GM12878 (cell line): ENCODE data around the gene SHROOM3.

Experiments used
- MAX ChIP-seq: IDR thresholded peaks from 2 replicates; pipeline ENCODE4 v1.6.1; 2012; ENCODE audit warnings: low read depth, low read length, improper control_type of control experiment
- MTA2 ChIP-seq: fragments of 450-650 bp; IDR thresholded peaks from 2 replicates; pipeline ENCODE4 v1.6.1; 2016; ENCODE audit warnings: low read depth, mild to moderate bottlenecking, moderate library complexity
- NR2C2 ChIP-seq: IDR thresholded peaks from 2 replicates; pipeline ENCODE4 v1.6.1; 2011; ENCODE audit warnings: borderline replicate concordance, low read depth; ENCODE audit not compliant: control insufficient read depth, insufficient read length
- SREBF1 ChIP-seq: IDR thresholded peaks from 2 replicates; pipeline ENCODE4 v1.6.1; 2012; ENCODE audit warnings: mild to moderate bottlenecking, low read length
- TAF1 ChIP-seq: IDR thresholded peaks from 2 replicates; pipeline ENCODE4 v1.6.1; 2011; ENCODE audit warnings: mild to moderate bottlenecking, low read depth, low read length, borderline replicate concordance
- ZNF207 ChIP-seq: fragments of 450-650 bp; IDR thresholded peaks from 2 replicates; pipeline ENCODE4 v1.6.1; 2014; ENCODE audit warnings: antibody characterized with exemption, mild to moderate bottlenecking, borderline replicate concordance
- TF ChIP-seq, protein P1 (sequence below): IDR thresholded peaks from 2 replicates; pipeline ENCODE4 v1.6.1; 2012; ENCODE audit warnings: low read depth, low read length, improper control_type of control experiment

GRCh38 chr4:76811604-76812412 is 376.8 kb downstream of the SHROOM3 start:
- TF ChIP-seq TAF1 (no peak), NR2C2 (no peak), SREBF1 (no peak), ZNF207 (no peak), MTA2 (no peak), MAX (no peak)
- TF ChIP-seq, protein P1, sequence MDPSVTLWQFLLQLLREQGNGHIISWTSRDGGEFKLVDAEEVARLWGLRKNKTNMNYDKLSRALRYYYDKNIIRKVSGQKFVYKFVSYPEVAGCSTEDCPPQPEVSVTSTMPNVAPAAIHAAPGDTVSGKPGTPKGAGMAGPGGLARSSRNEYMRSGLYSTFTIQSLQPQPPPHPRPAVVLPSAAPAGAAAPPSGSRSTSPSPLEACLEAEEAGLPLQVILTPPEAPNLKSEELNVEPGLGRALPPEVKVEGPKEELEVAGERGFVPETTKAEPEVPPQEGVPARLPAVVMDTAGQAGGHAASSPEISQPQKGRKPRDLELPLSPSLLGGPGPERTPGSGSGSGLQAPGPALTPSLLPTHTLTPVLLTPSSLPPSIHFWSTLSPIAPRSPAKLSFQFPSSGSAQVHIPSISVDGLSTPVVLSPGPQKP: no peak
